C4-2B (cell line): Measurements from ENCODE around the gene CRY1.

ENCODE experiments used
- CTCF ChIP-seq: fragments of 450-650 bp; conservative IDR thresholded peaks from 2 replicates; pipeline ENCODE4 v1.5.1; 2017; ENCODE audit warnings: mild to moderate bottlenecking
- ZFX ChIP-seq: fragments of 450-650 bp; IDR thresholded peaks from 2 replicates; pipeline ENCODE4 v1.6.1; 2017

GRCh38 chr12:106974511-106974910, 118.8 kb downstream of the CRY1 start:
- TF ChIP-seq CTCF (no peak), ZFX (no peak)
